Vagina (tissue), 2 donors: Measurements from ENCODE around the gene VSTM2B. TPM values are rescaled to one million over a fixed set of nuclear protein-coding genes. Genes with fewer than 3 reads are reported as not detected.

ENCODE experiments used
- DNase-seq, 2 donors: peaks; one replicate each; pipeline ENCODE4 v3.0.0-alpha.2; 2017; ENCODE audit errors: extremely low spot score in 2 of 2
- H3K27ac ChIP-seq: fragments of 200-600 bp; sonication (generic); one replicate; pipeline ENCODE4 v1.5.1; 2019
- H3K27me3 ChIP-seq: fragments of 200-600 bp; sonication (generic); one replicate; pipeline ENCODE4 v1.5.1; 2019
- H3K36me3 ChIP-seq, 2 donors: fragments of 200-600 bp; sonication (generic); one replicate each; pipeline ENCODE4 v1.5.1; 2017 to 2019
- H3K4me1 ChIP-seq: fragments of 200-600 bp; sonication (generic); one replicate; pipeline ENCODE4 v1.5.1; 2019
- H3K4me3 ChIP-seq, 2 donors: fragments of 200-600 bp; sonication (generic); 1 replicate in 1 of 2; 2 replicates in 1 of 2; pipeline ENCODE4 v1.5.1; 2016 to 2019
- H3K9me3 ChIP-seq: fragments of 200-600 bp; sonication (generic); one replicate; pipeline ENCODE4 v1.5.1; 2019
- POLR2A ChIP-seq, 2 donors: fragments of 450-650 bp; IDR thresholded peaks; one replicate each; pipeline ENCODE4 v1.6.1; 2017; ENCODE audit warnings: antibody characterized with exemption in 2 of 2, mild to moderate bottlenecking in 2 of 2, moderate library complexity in 2 of 2
- POLR2AphosphoS5 ChIP-seq, 2 donors: sonication (generic); formaldehyde crosslinking; IDR thresholded peaks; one replicate each; pipeline ENCODE4 v1.9.0; 2017; ENCODE audit warnings: antibody characterized with exemption in 2 of 2, mild to moderate bottlenecking in 2 of 2, low read depth in 1 of 2; ENCODE audit not compliant: insufficient read depth in 1 of 2
- intact Hi-C: fragments of 100-400 bp; cut with DNase I; formaldehyde crosslinking; loops from one replicate; pipeline ENCODE4 v1.15.1; 2023
- total RNA-seq: library from RNA; depleted of rRNA; stranded (reverse); fragments of >200 nt; gene quantifications from one replicate; pipeline ENCODE4 v1.2.3, GENCODE V29; 2016
- TF ChIP-seq, protein P1 (sequence below), 3 experiments: fragments of 450-650 bp in 2 of 3; fragments of 200-600 bp in 1 of 3; sonication (generic) in 1 of 3; IDR thresholded peaks; one replicate each; pipeline ENCODE4 v1.5.1; 2017 to 2019; ENCODE audit warnings: antibody characterized with exemption in 3 of 3, mild to moderate bottlenecking in 2 of 3, moderate library complexity in 2 of 3

VSTM2B gene
- total RNA-seq, 1 donor from 2014 or later = 0.98 TPM

DNA sequence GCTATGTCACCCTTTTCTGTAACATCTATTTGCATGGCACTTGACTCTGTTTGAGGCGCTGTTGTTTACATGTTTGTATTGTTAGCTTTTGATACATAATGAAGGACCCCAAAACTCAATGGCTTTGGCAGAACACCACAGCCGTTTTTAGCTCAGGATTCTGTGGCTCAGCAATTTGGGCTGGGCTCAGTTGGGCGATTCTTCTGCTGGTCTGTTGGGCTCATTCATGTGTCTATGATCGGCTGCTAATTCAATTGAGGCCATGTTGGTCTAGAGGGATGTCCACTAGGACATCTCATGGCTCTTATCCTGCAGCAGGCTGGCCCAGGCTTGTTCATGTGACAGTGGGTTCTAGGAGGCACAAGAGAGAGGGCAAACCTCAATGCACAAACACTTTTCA is 33.9 kb downstream of the VSTM2B start:
- DNase-seq = no peak
- no peak overlapping the region for H3K27ac ChIP-seq
- H3K4me3 ChIP-seq = no peak overlapping the region
- TF ChIP-seq POLR2A (IDR thresholded peaks at IDR 0.05) (no peak), POLR2AphosphoS5 (IDR thresholded peaks at IDR 0.05; ENCODE audit: insufficient read depth in 1 of 2, low read depth in 1 of 2) (no peak)
- TF ChIP-seq, protein P1, sequence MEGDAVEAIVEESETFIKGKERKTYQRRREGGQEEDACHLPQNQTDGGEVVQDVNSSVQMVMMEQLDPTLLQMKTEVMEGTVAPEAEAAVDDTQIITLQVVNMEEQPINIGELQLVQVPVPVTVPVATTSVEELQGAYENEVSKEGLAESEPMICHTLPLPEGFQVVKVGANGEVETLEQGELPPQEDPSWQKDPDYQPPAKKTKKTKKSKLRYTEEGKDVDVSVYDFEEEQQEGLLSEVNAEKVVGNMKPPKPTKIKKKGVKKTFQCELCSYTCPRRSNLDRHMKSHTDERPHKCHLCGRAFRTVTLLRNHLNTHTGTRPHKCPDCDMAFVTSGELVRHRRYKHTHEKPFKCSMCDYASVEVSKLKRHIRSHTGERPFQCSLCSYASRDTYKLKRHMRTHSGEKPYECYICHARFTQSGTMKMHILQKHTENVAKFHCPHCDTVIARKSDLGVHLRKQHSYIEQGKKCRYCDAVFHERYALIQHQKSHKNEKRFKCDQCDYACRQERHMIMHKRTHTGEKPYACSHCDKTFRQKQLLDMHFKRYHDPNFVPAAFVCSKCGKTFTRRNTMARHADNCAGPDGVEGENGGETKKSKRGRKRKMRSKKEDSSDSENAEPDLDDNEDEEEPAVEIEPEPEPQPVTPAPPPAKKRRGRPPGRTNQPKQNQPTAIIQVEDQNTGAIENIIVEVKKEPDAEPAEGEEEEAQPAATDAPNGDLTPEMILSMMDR (IDR thresholded peaks at IDR 0.05) = no peak
- intact Hi-C loops = no loop called here
- no peaks in the 10 kb centered on the region for H3K4me1 ChIP-seq
- peaks cover 4% of the 10 kb centered on the region for H3K9me3 ChIP-seq
- no peaks in the 10 kb centered on the region for H3K27me3 ChIP-seq
- H3K36me3 ChIP-seq = no peaks in the 10 kb centered on the region

DNA sequence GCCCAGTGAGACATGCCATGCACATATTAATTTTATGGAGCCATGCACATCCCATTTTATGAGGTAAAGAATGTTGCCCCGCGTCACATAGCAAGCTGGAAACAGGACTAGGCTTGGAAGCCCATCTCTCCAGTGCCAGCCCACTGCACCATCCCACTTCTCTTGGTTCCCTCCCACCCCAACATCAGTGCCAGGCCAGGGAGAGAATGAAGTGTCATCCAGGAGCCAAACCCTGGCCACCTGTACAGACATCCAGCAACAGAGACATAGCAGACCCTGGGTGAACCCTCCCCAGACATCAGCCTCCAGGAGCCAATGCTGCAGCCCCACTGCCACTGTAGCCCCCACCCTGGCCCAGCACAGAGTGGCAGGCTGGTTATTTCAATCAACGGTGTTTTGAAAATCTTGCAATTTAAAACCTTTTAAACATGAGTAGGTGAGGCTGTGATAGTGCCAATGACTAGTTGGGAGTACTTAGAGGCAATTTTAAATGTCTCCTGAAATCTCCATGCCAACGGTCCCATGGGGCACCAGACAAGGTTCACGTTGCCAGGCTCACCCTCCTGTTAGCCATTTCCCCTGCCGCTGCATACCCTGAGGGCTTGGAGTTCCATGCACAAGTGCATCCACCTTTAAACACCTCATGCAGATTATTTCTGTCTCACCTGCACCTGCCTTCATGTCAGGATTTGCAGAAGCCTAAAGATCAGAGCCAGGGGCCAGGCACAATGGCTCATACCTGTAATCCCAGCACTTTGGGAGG is 34.7 kb downstream of the VSTM2B start:
- H3K9me3 ChIP-seq = peaks cover 4% of the 10 kb centered on the region
- H3K27me3 ChIP-seq = no peaks in the 10 kb centered on the region
- no peak for TF ChIP-seq POLR2AphosphoS5 (IDR thresholded peaks at IDR 0.05; ENCODE audit: insufficient read depth in 1 of 2, low read depth in 1 of 2)
- no peak for TF ChIP-seq POLR2A (IDR thresholded peaks at IDR 0.05)
- TF ChIP-seq, protein P1 (IDR thresholded peaks at IDR 0.05) = no peak
- DNase-seq = peak; percentile 58
- H3K27ac ChIP-seq = no peak overlapping the region
- no peak overlapping the region for H3K4me3 ChIP-seq
- intact Hi-C loops = no loop called here
- H3K4me1 ChIP-seq = no peaks in the 10 kb centered on the region
- no peaks in the 10 kb centered on the region for H3K36me3 ChIP-seq

DNA sequence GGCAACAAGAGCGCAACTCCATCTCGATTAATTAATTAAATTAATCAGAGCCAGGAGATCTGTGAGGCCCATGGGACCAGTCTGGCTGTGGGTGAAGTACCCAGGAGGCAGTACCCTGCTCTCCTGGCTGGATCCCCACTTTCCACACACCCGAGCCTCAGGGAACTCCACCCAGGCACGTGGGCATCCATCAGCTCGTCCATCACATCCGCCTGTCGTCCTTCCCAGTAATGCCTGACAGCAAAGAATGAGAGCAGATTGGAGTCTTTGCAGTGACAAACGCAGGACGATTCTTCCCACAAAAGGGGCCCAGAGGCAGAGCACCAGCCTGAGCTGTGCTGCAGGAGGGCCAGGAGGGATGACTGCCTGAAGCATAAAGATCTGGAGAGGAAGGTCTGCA is 35.8 kb downstream of the VSTM2B start:
- Histone ChIP-seq H3K4me1 (no peaks in the 10 kb centered on the region), H3K9me3 (peaks cover 4% of the 10 kb centered on the region), H3K27ac (no peak overlapping the region), H3K27me3 (no peaks in the 10 kb centered on the region), H3K4me3 (no peak overlapping the region), H3K36me3 (no peaks in the 10 kb centered on the region)
- TF ChIP-seq POLR2A (IDR thresholded peaks at IDR 0.05) (no peak), POLR2AphosphoS5 (IDR thresholded peaks at IDR 0.05; ENCODE audit: insufficient read depth in 1 of 2, low read depth in 1 of 2) (no peak)
- TF ChIP-seq, protein P1 (IDR thresholded peaks at IDR 0.05) = no peak
- intact Hi-C loops = no loop called here
- DNase-seq = no peak

DNA sequence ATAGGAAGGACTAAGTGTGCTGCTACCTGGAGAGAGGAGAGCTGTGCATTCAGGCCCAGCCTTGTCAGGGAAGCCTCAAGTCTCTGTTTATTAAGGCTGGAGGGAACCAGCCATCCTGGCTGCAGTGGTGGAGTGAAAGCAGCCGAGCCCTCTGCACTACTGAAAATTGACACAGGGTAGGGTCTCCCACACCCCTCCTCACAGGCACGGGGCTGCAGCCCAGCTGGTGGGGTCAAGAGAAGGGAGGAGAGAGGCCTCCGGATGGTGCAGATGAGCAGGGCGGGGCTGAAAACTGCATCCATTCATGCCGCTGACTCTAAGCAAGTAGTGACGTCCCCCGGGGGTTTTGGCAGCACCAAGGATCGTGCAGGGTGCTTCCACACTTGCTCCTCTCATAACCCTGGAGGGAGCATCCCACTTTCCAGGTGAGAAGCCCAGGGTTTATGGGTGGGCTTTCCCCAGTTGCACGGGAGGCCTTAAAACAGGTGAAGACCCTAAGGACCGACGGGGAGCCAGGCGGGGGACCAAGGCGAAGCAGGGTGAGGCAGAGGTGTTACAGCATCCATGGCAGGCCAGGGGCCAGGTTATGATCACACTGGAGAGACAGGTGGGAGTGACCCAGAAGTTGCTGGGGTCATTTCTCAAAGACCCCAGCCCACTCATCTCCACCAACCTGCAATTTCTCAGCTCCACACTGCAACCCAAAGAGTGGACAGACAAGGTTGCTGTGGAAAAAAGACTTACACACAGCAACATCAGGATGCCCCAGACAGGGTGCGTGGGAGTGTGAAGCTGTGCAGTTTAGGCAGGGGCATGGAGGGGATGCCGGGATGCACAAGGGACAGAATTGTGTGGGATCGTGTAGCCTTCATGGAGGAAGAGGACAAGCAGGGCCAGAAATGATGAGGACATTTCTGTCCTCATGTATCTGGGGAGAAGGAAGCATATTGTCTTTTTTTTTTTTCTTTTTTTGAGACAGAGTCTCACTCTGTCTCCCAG is 36.8 kb downstream of the VSTM2B start:
- Histone ChIP-seq H3K27ac (no peak overlapping the region), H3K4me1 (no peaks in the 10 kb centered on the region)
- intact Hi-C loops = no loop called here

More for the DNA sequence above, 36.8 kb downstream of the VSTM2B start:
- peaks cover 4% of the 10 kb centered on the region for H3K9me3 ChIP-seq
- H3K27me3 ChIP-seq = no peaks in the 10 kb centered on the region
- DNase-seq = peak; percentile 47 to 91
- H3K36me3 ChIP-seq = no peaks in the 10 kb centered on the region
- no peak overlapping the region for H3K4me3 ChIP-seq
- TF ChIP-seq POLR2A (IDR thresholded peaks at IDR 0.05) (no peak), POLR2AphosphoS5 (IDR thresholded peaks at IDR 0.05; ENCODE audit: insufficient read depth in 1 of 2, low read depth in 1 of 2) (no peak)
- TF ChIP-seq, protein P1 (IDR thresholded peaks at IDR 0.05) = no peak
